ENCODE data around the gene SHOC1. TPM values are rescaled to one million over a fixed set of nuclear protein-coding genes. Genes with fewer than 3 reads are reported as not detected.

Gene SHOC1
- polyA plus RNA-seq, 1 of the 3 experiments (the other 2 are of a cell fraction): not detected

DNA sequence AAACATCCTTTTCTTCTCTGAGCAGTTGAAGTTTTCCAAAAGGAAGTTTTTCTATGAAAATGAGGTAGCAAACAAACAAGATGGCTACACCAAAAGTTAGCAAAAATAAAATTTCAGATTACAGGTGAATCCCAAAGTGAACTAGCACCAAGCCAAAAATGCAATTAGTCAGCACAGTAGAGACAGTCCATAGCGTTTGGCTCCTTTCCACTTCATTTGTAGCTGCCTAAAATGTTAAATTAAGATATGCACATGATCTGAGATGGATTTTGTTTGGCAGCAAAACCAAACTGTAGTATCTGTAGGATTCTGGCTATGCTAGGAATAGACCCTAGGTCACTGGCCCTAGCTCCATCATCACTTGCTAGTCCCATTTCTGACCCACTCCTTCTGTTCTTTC, 45.7 kb upstream of the SHOC1 start:
- no peak overlapping the region for H2AFZ ChIP-seq (ENCODE audit: low read depth)
- H3K4me2 ChIP-seq: no peak overlapping the region
- H3K27me3 ChIP-seq (ENCODE audit: insufficient read depth): no peaks in the 10 kb centered on the region
- WGBS (ENCODE audit: low lambda C conversion rate): 48% methylated on average over 1 of the region's 1 CpG
- no peaks in the 10 kb centered on the region for H3K9me2 ChIP-seq
- H3K27ac ChIP-seq (ENCODE audit: low read depth in 2 of 2, low read length in 1 of 2): no peak overlapping the region
- ChIA-PET POLR2A (no interaction called here), CTCF (interaction anchor here (1.0 to 1.5 kb wide), 3 partner anchors 9 to 182 kb away, joined by 3 to 4 read pairs (median 4); no protein-coding TSS in a partner anchor)
- H3F3A ChIP-seq (replicated peaks; ENCODE audit: insufficient read depth): no peaks in the 10 kb centered on the region
- no peaks in the 10 kb centered on the region for H3K79me2 ChIP-seq (ENCODE audit: insufficient read depth)
- peaks cover 0 to 3% of the 10 kb centered on the region in 2 experiments; a peak in 1 of 4 replicates for H3K4me1 ChIP-seq (ENCODE audit: control insufficient read depth in 1 of 2, insufficient read depth in 2 of 2, low read depth in 1 of 2, low read length in 1 of 2)
- H3K36me3 ChIP-seq (replicated peaks in 1 of 2; ENCODE audit: control insufficient read depth in 1 of 2, insufficient read depth in 2 of 2, low read length in 1 of 2): no peaks in the 10 kb centered on the region
- no peaks in the 10 kb centered on the region for H4K20me1 ChIP-seq (ENCODE audit: insufficient read depth)
- no peak for TF ChIP-seq ZBTB33 (IDR thresholded peaks at IDR 0.05; ENCODE audit: borderline replicate concordance, low read depth)
- no peak for TF ChIP-seq EP300 (IDR thresholded peaks at IDR 0.05; ENCODE audit: borderline replicate concordance in 1 of 2, low read depth in 1 of 2, low read length in 1 of 2)
- TF ChIP-seq REST (IDR thresholded peaks at IDR 0.05; ENCODE audit: low read depth, low read length): no peak
- TF ChIP-seq NFIC (IDR thresholded peaks at IDR 0.05; ENCODE audit: borderline replicate concordance): no peak
- TF ChIP-seq TCF12 (IDR thresholded peaks at IDR 0.05): no peak
- TF ChIP-seq, protein P1, sequence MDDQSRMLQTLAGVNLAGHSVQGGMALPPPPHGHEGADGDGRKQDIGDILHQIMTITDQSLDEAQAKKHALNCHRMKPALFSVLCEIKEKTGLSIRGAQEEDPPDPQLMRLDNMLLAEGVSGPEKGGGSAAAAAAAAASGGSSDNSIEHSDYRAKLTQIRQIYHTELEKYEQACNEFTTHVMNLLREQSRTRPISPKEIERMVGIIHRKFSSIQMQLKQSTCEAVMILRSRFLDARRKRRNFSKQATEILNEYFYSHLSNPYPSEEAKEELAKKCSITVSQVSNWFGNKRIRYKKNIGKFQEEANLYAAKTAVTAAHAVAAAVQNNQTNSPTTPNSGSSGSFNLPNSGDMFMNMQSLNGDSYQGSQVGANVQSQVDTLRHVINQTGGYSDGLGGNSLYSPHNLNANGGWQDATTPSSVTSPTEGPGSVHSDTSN (IDR thresholded peaks at IDR 0.05): no peak
- no peak for TF ChIP-seq JUND (IDR thresholded peaks at IDR 0.05)
- no peak for TF ChIP-seq POLR2AphosphoS5 (IDR thresholded peaks at IDR 0.05; ENCODE audit: low read depth, low read length)
- no peak for TF ChIP-seq NRF1 (IDR thresholded peaks at IDR 0.05; ENCODE audit: low read depth, low read length)
- TF ChIP-seq, protein P2, sequence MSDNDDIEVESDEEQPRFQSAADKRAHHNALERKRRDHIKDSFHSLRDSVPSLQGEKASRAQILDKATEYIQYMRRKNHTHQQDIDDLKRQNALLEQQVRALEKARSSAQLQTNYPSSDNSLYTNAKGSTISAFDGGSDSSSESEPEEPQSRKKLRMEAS (IDR thresholded peaks at IDR 0.05; ENCODE audit: low read depth): no peak
- no peak for TF ChIP-seq GABPA (IDR thresholded peaks at IDR 0.05; ENCODE audit: low read depth)
- no peak for TF ChIP-seq EZH2phosphoT487 (IDR thresholded peaks at IDR 0.05; ENCODE audit: borderline replicate concordance, low read depth)
- TF ChIP-seq YY1 (IDR thresholded peaks at IDR 0.05; ENCODE audit: low read depth): no peak
- no peak for TF ChIP-seq GATA2 (CRISPR knock-in tag; IDR thresholded peaks at IDR 0.05)
- no peak for TF ChIP-seq RXRA (IDR thresholded peaks at IDR 0.05; ENCODE audit: borderline replicate concordance, low read depth)
- TF ChIP-seq SMC3 (IDR thresholded peaks at IDR 0.05; ENCODE audit: low read depth, low read length): no peak
- no peak for TF ChIP-seq CTCF (IDR thresholded peaks at IDR 0.05)
- TF ChIP-seq, protein P3, sequence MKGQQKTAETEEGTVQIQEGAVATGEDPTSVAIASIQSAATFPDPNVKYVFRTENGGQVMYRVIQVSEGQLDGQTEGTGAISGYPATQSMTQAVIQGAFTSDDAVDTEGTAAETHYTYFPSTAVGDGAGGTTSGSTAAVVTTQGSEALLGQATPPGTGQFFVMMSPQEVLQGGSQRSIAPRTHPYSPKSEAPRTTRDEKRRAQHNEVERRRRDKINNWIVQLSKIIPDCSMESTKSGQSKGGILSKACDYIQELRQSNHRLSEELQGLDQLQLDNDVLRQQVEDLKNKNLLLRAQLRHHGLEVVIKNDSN (IDR thresholded peaks at IDR 0.05; ENCODE audit: borderline replicate concordance, low read depth): no peak
- TF ChIP-seq, protein P4, sequence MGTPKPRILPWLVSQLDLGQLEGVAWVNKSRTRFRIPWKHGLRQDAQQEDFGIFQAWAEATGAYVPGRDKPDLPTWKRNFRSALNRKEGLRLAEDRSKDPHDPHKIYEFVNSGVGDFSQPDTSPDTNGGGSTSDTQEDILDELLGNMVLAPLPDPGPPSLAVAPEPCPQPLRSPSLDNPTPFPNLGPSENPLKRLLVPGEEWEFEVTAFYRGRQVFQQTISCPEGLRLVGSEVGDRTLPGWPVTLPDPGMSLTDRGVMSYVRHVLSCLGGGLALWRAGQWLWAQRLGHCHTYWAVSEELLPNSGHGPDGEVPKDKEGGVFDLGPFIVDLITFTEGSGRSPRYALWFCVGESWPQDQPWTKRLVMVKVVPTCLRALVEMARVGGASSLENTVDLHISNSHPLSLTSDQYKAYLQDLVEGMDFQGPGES (IDR thresholded peaks at IDR 0.05; ENCODE audit: low read depth, low read length): no peak
- no peak for TF ChIP-seq RAD21 (IDR thresholded peaks at IDR 0.05; ENCODE audit: low read length)
- no peak for DNase-seq
- H3K9me3 ChIP-seq: no peaks in the 10 kb centered on the region
- H3K4me3 ChIP-seq (ENCODE audit: low read depth in 2 of 2, low read length in 1 of 2): no peak overlapping the region
- no peak overlapping the region for H3K9ac ChIP-seq
